C4-2B (cell line): Measurements from ENCODE around the gene PRKAR2B.

Experiments used
- ZFX ChIP-seq: fragments of 450-650 bp; IDR thresholded peaks from 2 replicates; pipeline ENCODE4 v1.6.1; 2017
- TF ChIP-seq, protein P1 (sequence below): fragments of 450-650 bp; conservative IDR thresholded peaks from 2 replicates; pipeline ENCODE4 v1.5.1; 2017; ENCODE audit warnings: mild to moderate bottlenecking

DNA sequence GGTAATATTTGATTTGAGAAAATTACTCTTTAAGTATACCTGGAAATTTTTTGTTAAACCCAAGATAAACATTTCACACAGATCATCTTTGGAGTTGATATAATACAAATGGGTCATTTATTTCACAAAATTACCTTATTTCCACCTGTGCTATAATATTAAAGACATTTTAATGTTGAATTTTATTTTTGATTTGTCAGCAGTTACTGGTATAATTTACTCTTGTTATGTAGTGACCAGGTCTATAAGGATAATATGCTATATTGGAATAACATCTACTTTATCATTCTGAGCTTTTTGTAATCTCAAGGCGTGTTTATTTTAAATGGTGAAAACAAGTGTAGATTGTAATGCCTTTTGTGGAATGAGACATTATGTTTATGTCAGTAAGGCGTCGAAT is 26.6 kb downstream of the PRKAR2B start:
- TF ChIP-seq, protein P1, sequence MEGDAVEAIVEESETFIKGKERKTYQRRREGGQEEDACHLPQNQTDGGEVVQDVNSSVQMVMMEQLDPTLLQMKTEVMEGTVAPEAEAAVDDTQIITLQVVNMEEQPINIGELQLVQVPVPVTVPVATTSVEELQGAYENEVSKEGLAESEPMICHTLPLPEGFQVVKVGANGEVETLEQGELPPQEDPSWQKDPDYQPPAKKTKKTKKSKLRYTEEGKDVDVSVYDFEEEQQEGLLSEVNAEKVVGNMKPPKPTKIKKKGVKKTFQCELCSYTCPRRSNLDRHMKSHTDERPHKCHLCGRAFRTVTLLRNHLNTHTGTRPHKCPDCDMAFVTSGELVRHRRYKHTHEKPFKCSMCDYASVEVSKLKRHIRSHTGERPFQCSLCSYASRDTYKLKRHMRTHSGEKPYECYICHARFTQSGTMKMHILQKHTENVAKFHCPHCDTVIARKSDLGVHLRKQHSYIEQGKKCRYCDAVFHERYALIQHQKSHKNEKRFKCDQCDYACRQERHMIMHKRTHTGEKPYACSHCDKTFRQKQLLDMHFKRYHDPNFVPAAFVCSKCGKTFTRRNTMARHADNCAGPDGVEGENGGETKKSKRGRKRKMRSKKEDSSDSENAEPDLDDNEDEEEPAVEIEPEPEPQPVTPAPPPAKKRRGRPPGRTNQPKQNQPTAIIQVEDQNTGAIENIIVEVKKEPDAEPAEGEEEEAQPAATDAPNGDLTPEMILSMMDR: no peak
- TF ChIP-seq ZFX: no peak
